ENCODE measurements around the gene IKZF2. TPM values are rescaled to one million over a fixed set of nuclear protein-coding genes. Genes with fewer than 3 reads are reported as not detected.
A peak's percentile ranks its signal among the peaks of the same experiment; 100 is the strongest.

The IKZF2 gene
- total RNA-seq, 4 donors from 2014 or later: 2.6 to 14.5 (median 4.2) TPM

- Histone ChIP-seq H3K4me3 (peak overlapping the region; percentile 58 to 98), H3K36me3 (no peaks in the 10 kb centered on the region), H3K27ac (peak overlapping the region in 1 of 2 donors; percentile 96), H3K27me3 (no peaks in the 10 kb centered on the region), H3K9me3 (no peaks in the 10 kb centered on the region), H3K4me1 (no peaks in the 10 kb centered on the region)
- intact Hi-C loops (cut with DNase I; ENCODE audit: low total_unique reads): no loop called here
- no peak for DNase-seq
- TF ChIP-seq, protein P1, sequence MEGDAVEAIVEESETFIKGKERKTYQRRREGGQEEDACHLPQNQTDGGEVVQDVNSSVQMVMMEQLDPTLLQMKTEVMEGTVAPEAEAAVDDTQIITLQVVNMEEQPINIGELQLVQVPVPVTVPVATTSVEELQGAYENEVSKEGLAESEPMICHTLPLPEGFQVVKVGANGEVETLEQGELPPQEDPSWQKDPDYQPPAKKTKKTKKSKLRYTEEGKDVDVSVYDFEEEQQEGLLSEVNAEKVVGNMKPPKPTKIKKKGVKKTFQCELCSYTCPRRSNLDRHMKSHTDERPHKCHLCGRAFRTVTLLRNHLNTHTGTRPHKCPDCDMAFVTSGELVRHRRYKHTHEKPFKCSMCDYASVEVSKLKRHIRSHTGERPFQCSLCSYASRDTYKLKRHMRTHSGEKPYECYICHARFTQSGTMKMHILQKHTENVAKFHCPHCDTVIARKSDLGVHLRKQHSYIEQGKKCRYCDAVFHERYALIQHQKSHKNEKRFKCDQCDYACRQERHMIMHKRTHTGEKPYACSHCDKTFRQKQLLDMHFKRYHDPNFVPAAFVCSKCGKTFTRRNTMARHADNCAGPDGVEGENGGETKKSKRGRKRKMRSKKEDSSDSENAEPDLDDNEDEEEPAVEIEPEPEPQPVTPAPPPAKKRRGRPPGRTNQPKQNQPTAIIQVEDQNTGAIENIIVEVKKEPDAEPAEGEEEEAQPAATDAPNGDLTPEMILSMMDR (IDR thresholded peaks at IDR 0.05): no peak
- no peak for TF ChIP-seq POLR2A (IDR thresholded peaks at IDR 0.05)
Observed at GRCh38 chr2:213149294-213149875, 2.0 kb downstream of the IKZF2 start.

- no peak overlapping the region for H3K27ac ChIP-seq
- no peak overlapping the region for H3K4me3 ChIP-seq
- H3K9me3 ChIP-seq: no peaks in the 10 kb centered on the region
- TF ChIP-seq POLR2A (IDR thresholded peaks at IDR 0.05): no peak
- TF ChIP-seq, protein P1 (IDR thresholded peaks at IDR 0.05): no peak
- H3K4me1 ChIP-seq: no peaks in the 10 kb centered on the region
- no peaks in the 10 kb centered on the region for H3K36me3 ChIP-seq
- intact Hi-C loops (cut with DNase I; ENCODE audit: low total_unique reads): no loop called here
- no peak for DNase-seq
- H3K27me3 ChIP-seq: no peaks in the 10 kb centered on the region
Observed at GRCh38 chr2:213148572-213149261, 2.7 kb downstream of the IKZF2 start.

GRCh38 chr2:213147538-213147937 is 3.9 kb downstream of the IKZF2 start:
- TF ChIP-seq, protein P1 (IDR thresholded peaks at IDR 0.05): no peak
- no peak for TF ChIP-seq POLR2A (IDR thresholded peaks at IDR 0.05)
- no peaks in the 10 kb centered on the region for H3K4me1 ChIP-seq
- no peak overlapping the region for H3K27ac ChIP-seq
- H3K36me3 ChIP-seq: no peaks in the 10 kb centered on the region
- H3K4me3 ChIP-seq: no peak overlapping the region
- H3K27me3 ChIP-seq: no peaks in the 10 kb centered on the region
- H3K9me3 ChIP-seq: no peaks in the 10 kb centered on the region
- DNase-seq: no peak
- intact Hi-C loops (cut with DNase I; ENCODE audit: low total_unique reads): no loop called here

- Histone ChIP-seq H3K4me1 (no peaks in the 10 kb centered on the region), H3K27me3 (no peaks in the 10 kb centered on the region), H3K4me3 (no peak overlapping the region), H3K36me3 (no peaks in the 10 kb centered on the region), H3K9me3 (no peaks in the 10 kb centered on the region), H3K27ac (no peak overlapping the region)
- intact Hi-C loops (cut with DNase I; ENCODE audit: low total_unique reads): no loop called here
- no peak for TF ChIP-seq POLR2A (IDR thresholded peaks at IDR 0.05)
- TF ChIP-seq, protein P1 (IDR thresholded peaks at IDR 0.05): no peak
- no peak for DNase-seq
Observed at GRCh38 chr2:213145715-213146242, 5.6 kb downstream of the IKZF2 start.

DNA sequence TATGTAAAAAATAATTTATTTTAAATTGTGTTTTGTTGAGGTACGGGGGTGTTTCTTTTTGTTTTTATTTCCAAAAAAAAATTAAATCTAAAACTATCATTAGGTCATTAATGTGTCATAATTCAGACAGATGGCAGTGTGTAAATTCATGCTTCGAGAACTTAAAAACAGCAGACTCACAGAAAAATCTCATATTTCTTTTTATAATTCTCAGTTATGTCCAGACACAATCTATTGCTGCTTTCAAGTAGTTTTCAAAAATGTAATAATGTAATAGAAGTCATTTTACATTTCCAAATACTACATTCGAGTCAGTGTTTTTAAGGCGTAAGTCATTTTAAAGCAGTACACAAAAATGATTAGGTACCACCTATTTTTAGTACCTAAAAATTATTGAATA is 14.3 kb downstream of the IKZF2 start:
- Histone ChIP-seq H3K27ac (no peak overlapping the region), H3K4me3 (no peak overlapping the region), H3K36me3 (no peaks in the 10 kb centered on the region), H3K27me3 (no peaks in the 10 kb centered on the region), H3K9me3 (no peaks in the 10 kb centered on the region), H3K4me1 (no peaks in the 10 kb centered on the region)
- intact Hi-C loops (cut with DNase I; ENCODE audit: low total_unique reads): no loop called here
- no peak for DNase-seq
- TF ChIP-seq, protein P1 (IDR thresholded peaks at IDR 0.05): no peak
- no peak for TF ChIP-seq POLR2A (IDR thresholded peaks at IDR 0.05)

Data from uterus (tissue), 4 donors.